ENCODE results near the gene APOBEC4.

Gene APOBEC4

GRCh38 chr1:183607322-183607980 lies 45.7 kb downstream of the APOBEC4 start:
- peak overlapping the region; percentile 80 for H3K4me2 ChIP-seq (ENCODE audit: low read length)
- no peaks in the 10 kb centered on the region for H3K9me3 ChIP-seq (ENCODE audit: insufficient read depth, low read length)
- peak overlapping the region; percentile 93 for H3K27ac ChIP-seq (ENCODE audit: low read length)
- peak overlapping the region; percentile 77 for H3K9ac ChIP-seq (ENCODE audit: low read length)
- no peaks in the 10 kb centered on the region for H3K27me3 ChIP-seq (ENCODE audit: low read depth, low read length)
- peak overlapping the region; percentile 28 for H3K4me3 ChIP-seq (ENCODE audit: low read length)
- peaks cover 23% of the 10 kb centered on the region for H3K79me2 ChIP-seq (ENCODE audit: low read length)
- no peak for TF ChIP-seq EZH2phosphoT487 (IDR thresholded peaks at IDR 0.05; ENCODE audit: low read depth)
- no peak for TF ChIP-seq CTCF (IDR thresholded peaks at IDR 0.05; ENCODE audit: low read depth, low read length)
- no peaks in the 10 kb centered on the region for H4K20me1 ChIP-seq (ENCODE audit: insufficient read depth, low read length)
- H3K4me1 ChIP-seq (ENCODE audit: low read length) = peaks cover 91% of the 10 kb centered on the region
- H2AFZ ChIP-seq (ENCODE audit: low read depth, low read length) = peak overlapping the region; percentile 18; the same call in 1 of the 2 replicates
- H3K36me3 ChIP-seq (replicated peaks; ENCODE audit: low read depth, low read length) = no peaks in the 10 kb centered on the region

- Histone ChIP-seq H3K4me1 (ENCODE audit: low read length) (peaks cover 98% of the 10 kb centered on the region), H3K9me3 (ENCODE audit: insufficient read depth, low read length) (no peaks in the 10 kb centered on the region), H3K79me2 (ENCODE audit: low read length) (peaks cover 23% of the 10 kb centered on the region), H3K4me2 (ENCODE audit: low read length) (peak overlapping the region; percentile 80), H2AFZ (ENCODE audit: low read depth, low read length) (0 out of 2 replicates have a peak overlapping the region, but pooled peaks have one; percentile 9), H3K27ac (ENCODE audit: low read length) (peak overlapping the region; percentile 93), H3K4me3 (ENCODE audit: low read length) (peak overlapping the region; percentile 67; the same call in 1 of the 2 replicates), H4K20me1 (ENCODE audit: insufficient read depth, low read length) (no peaks in the 10 kb centered on the region), H3K36me3 (replicated peaks; ENCODE audit: low read depth, low read length) (no peaks in the 10 kb centered on the region), H3K9ac (ENCODE audit: low read length) (peak overlapping the region; percentile 77), H3K27me3 (ENCODE audit: low read depth, low read length) (no peaks in the 10 kb centered on the region)
- TF ChIP-seq EZH2phosphoT487 (IDR thresholded peaks at IDR 0.05; ENCODE audit: low read depth) (no peak), CTCF (IDR thresholded peaks at IDR 0.05; ENCODE audit: low read depth, low read length) (no peak)
Observed at GRCh38 chr1:183605904-183606303, 47.2 kb downstream of the APOBEC4 start.

GRCh38 chr1:183604815-183605214 lies 48.3 kb downstream of the APOBEC4 start:
- Histone ChIP-seq H2AFZ (ENCODE audit: low read depth, low read length) (no peak overlapping the region), H3K36me3 (replicated peaks; ENCODE audit: low read depth, low read length) (peaks cover 7% of the 10 kb centered on the region), H3K27ac (ENCODE audit: low read length) (peak overlapping the region; percentile 93)

More at GRCh38 chr1:183604815-183605214, 48.3 kb downstream of the APOBEC4 start:
- no peaks in the 10 kb centered on the region for H3K27me3 ChIP-seq (ENCODE audit: low read depth, low read length)
- no peaks in the 10 kb centered on the region for H3K9me3 ChIP-seq (ENCODE audit: insufficient read depth, low read length)
- TF ChIP-seq CTCF (IDR thresholded peaks at IDR 0.05; ENCODE audit: low read depth, low read length) = no peak
- no peak for TF ChIP-seq EZH2phosphoT487 (IDR thresholded peaks at IDR 0.05; ENCODE audit: low read depth)
- peak overlapping the region; percentile 67 for H3K4me3 ChIP-seq (ENCODE audit: low read length)
- peaks cover 20% of the 10 kb centered on the region for H3K79me2 ChIP-seq (ENCODE audit: low read length)
- no peaks in the 10 kb centered on the region for H4K20me1 ChIP-seq (ENCODE audit: insufficient read depth, low read length)
- peak overlapping the region; percentile 80 for H3K4me2 ChIP-seq (ENCODE audit: low read length)
- H3K9ac ChIP-seq (ENCODE audit: low read length) = peak overlapping the region; percentile 77
- peaks cover 98% of the 10 kb centered on the region for H3K4me1 ChIP-seq (ENCODE audit: low read length)
